ENCODE data around the gene ERICH2.

Gene ERICH2

GRCh38 chr2:170764880-170765261 is 5.3 kb upstream of the ERICH2 start:
- no peak for DNase-seq

GRCh38 chr2:170766693-170767092 is 3.5 kb upstream of the ERICH2 start:
- no peak for DNase-seq

GRCh38 chr2:170770606-170771420 is 635 bp downstream of the ERICH2 start:
- DNase-seq: peak in 1 of 2 donors; percentile 20

- no peak for DNase-seq
These were observed 1.3 kb downstream of the ERICH2 start for GRCh38 chr2:170771421-170771937.

GRCh38 chr2:170772295-170772694 is 2.1 kb downstream of the ERICH2 start:
- no peak for DNase-seq

- no peak for DNase-seq
These were observed 3.9 kb downstream of the ERICH2 start for GRCh38 chr2:170774074-170774473.

GRCh38 chr2:170778900-170779299 is 8.7 kb downstream of the ERICH2 start:
- no peak for DNase-seq

GRCh38 chr2:170779304-170779703 is 9.1 kb downstream of the ERICH2 start:
- no peak for DNase-seq

- no peak for DNase-seq
These were observed 12.5 kb downstream of the ERICH2 start for GRCh38 chr2:170782673-170783072.

- no peak for DNase-seq
These were observed 13.4 kb downstream of the ERICH2 start for GRCh38 chr2:170783549-170783948.

- no peak for DNase-seq
These were observed 28.8 kb downstream of the ERICH2 start for GRCh38 chr2:170798996-170799395.

GRCh38 chr2:170806548-170806947 is 36.4 kb downstream of the ERICH2 start:
- no peak for DNase-seq

- peak in 1 of 2 donors; percentile 33 for DNase-seq
These were observed 42.8 kb downstream of the ERICH2 start for GRCh38 chr2:170812710-170813600.

GRCh38 chr2:170813611-170814532 is 43.7 kb downstream of the ERICH2 start:
- DNase-seq: peak in 1 of 2 donors; percentile 3

GRCh38 chr2:170814533-170815230 is 44.5 kb downstream of the ERICH2 start:
- no peak for DNase-seq

- no peak for DNase-seq
These were observed 45.1 kb downstream of the ERICH2 start for GRCh38 chr2:170815311-170815710.

- DNase-seq: peak in 1 of 2 donors; percentile 27
These were observed 45.7 kb downstream of the ERICH2 start for GRCh38 chr2:170815746-170816503.

- DNase-seq: peak; percentile 61 to 85
These were observed 46.4 kb downstream of the ERICH2 start, which contains the start of gene GAD1 for GRCh38 chr2:170816504-170817092. Gene GAD1, plus strand, starts transcription at chr2:170816887. Its CDS starts 1,705 bp downstream, at chr2:170818592.

- peak in 1 of 2 donors; percentile 25 for DNase-seq
These were observed 47.2 kb downstream of the ERICH2 start for GRCh38 chr2:170817093-170818035.

Data from bone marrow (tissue), 2 donors.